B cell (primary cell): ENCODE data around the gene NSDHL.
A peak's percentile ranks its signal among the peaks of the same experiment; 100 is the strongest.

Experiments used
- EZH2 ChIP-seq: IDR thresholded peaks from 2 replicates; pipeline ENCODE4 v1.6.1; 2012; ENCODE audit warnings: borderline replicate concordance, low read depth, mild to moderate bottlenecking, moderate library complexity, low read length; ENCODE audit not compliant: insufficient read depth, poor library complexity, severe bottlenecking
- TF ChIP-seq, protein P1 (sequence below): fragments of 200-600 bp; IDR thresholded peaks from one replicate; pipeline ENCODE4 v1.8.0; 2022; ENCODE audit warnings: antibody characterized with exemption, mild to moderate bottlenecking

DNA sequence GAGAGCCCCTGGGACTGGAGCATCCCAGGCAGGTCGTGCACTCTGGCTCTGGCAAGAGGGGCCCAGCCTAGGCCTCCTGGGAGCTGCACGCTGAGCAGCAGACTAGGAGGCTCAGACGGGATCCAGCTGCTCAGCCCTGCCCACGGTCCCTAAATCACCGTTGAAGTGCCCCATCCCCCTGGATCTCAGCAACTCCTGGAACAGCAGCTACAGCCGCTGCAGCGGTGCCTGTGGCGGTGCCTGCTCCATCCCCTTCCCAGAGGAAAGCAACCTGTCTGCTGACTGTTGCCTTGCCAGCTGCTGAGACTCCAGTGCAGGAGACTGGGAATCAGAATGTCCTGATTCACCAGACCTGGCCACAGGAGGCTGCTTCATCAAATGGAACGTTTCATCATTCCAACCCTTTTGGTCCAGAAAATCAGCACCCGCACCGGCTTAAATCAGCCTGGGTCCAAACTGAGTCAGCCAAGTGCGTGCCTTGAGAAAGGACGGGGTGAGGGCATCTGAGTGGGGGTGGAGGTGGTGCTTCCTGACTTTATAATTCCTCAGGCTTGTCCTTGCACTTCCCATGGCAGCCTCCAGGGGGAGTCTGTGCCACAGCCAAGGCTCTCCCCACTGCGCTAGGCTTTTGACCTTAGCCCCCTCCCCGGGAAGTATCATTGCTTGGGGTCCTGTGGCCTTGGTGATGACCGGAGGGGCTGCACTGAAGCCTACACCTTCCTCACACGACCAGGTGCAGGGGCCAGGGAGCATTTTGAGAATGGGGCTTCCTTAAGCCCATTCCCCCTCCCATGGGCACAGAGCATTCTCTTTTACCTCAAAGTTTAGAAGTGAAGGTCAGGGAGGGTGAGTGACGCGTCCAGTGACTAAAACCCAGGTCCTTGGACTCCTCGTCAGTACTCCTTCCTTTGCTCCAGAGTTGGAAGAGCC, 73.6 kb downstream of the NSDHL start:
- TF ChIP-seq, protein P1, sequence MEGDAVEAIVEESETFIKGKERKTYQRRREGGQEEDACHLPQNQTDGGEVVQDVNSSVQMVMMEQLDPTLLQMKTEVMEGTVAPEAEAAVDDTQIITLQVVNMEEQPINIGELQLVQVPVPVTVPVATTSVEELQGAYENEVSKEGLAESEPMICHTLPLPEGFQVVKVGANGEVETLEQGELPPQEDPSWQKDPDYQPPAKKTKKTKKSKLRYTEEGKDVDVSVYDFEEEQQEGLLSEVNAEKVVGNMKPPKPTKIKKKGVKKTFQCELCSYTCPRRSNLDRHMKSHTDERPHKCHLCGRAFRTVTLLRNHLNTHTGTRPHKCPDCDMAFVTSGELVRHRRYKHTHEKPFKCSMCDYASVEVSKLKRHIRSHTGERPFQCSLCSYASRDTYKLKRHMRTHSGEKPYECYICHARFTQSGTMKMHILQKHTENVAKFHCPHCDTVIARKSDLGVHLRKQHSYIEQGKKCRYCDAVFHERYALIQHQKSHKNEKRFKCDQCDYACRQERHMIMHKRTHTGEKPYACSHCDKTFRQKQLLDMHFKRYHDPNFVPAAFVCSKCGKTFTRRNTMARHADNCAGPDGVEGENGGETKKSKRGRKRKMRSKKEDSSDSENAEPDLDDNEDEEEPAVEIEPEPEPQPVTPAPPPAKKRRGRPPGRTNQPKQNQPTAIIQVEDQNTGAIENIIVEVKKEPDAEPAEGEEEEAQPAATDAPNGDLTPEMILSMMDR = peak; percentile 54
- TF ChIP-seq EZH2 = no peak
